ENCODE measurements around the gene CRYBA2.

Gene CRYBA2

GRCh38 chr2:218953366-218953954, 39.8 kb downstream of the CRYBA2 start:
- Histone ChIP-seq H3K4me3 (no peak overlapping the region), H3K9ac (ENCODE audit: insufficient read length) (no peak overlapping the region), H3K27ac (no peak overlapping the region), H3K9me3 (ENCODE audit: low read depth, low read length) (no peaks in the 10 kb centered on the region), H3K36me3 (ENCODE audit: insufficient read depth, low read length) (no peaks in the 10 kb centered on the region)
- TF ChIP-seq POLR2AphosphoS5 (IDR thresholded peaks at IDR 0.05; ENCODE audit: borderline replicate concordance, low read depth, low read length) (no peak), EZH2 (IDR thresholded peaks at IDR 0.05) (no peak), FOXP2 (optimal IDR thresholded peaks at IDR 0.05; ENCODE audit: control extremely low read depth, extremely low read length, insufficient read depth) (no peak)
- no peak for DNase-seq (ENCODE audit: low read depth, low spot score)

- H3K36me3 ChIP-seq (ENCODE audit: insufficient read depth, low read length), result no peaks in the 10 kb centered on the region
- no peak overlapping the region for H3K9ac ChIP-seq (ENCODE audit: insufficient read length)
- no peak for DNase-seq (ENCODE audit: low read depth, low spot score)
- H3K9me3 ChIP-seq (ENCODE audit: low read depth, low read length), result no peaks in the 10 kb centered on the region
- TF ChIP-seq EZH2 (IDR thresholded peaks at IDR 0.05), result no peak
- TF ChIP-seq POLR2AphosphoS5 (IDR thresholded peaks at IDR 0.05; ENCODE audit: borderline replicate concordance, low read depth, low read length), result no peak
- TF ChIP-seq FOXP2 (optimal IDR thresholded peaks at IDR 0.05; ENCODE audit: control extremely low read depth, extremely low read length, insufficient read depth), result no peak
- H3K4me3 ChIP-seq, result no peak overlapping the region
- H3K27ac ChIP-seq, result no peak overlapping the region
Measured at GRCh38 chr2:218952160-218952559, 41.1 kb downstream of the CRYBA2 start.

GRCh38 chr2:218946621-218947020, 46.6 kb downstream of the CRYBA2 start:
- no peak for DNase-seq (ENCODE audit: low read depth, low spot score)
- Histone ChIP-seq H3K9me3 (ENCODE audit: low read depth, low read length) (no peaks in the 10 kb centered on the region), H3K36me3 (ENCODE audit: insufficient read depth, low read length) (no peaks in the 10 kb centered on the region), H3K9ac (ENCODE audit: insufficient read length) (no peak overlapping the region), H3K4me3 (no peak overlapping the region), H3K27ac (no peak overlapping the region)
- no peak for TF ChIP-seq POLR2AphosphoS5 (IDR thresholded peaks at IDR 0.05; ENCODE audit: borderline replicate concordance, low read depth, low read length)
- TF ChIP-seq EZH2 (IDR thresholded peaks at IDR 0.05), result no peak

- TF ChIP-seq POLR2AphosphoS5 (IDR thresholded peaks at IDR 0.05; ENCODE audit: borderline replicate concordance, low read depth, low read length) (no peak), FOXP2 (optimal IDR thresholded peaks at IDR 0.05; ENCODE audit: control extremely low read depth, extremely low read length, insufficient read depth) (no peak), EZH2 (IDR thresholded peaks at IDR 0.05) (no peak)
- DNase-seq (ENCODE audit: low read depth, low spot score), result no peak
- Histone ChIP-seq H3K36me3 (ENCODE audit: insufficient read depth, low read length) (no peaks in the 10 kb centered on the region), H3K27ac (no peak overlapping the region), H3K4me3 (no peak overlapping the region), H3K9me3 (ENCODE audit: low read depth, low read length) (no peaks in the 10 kb centered on the region), H3K9ac (ENCODE audit: insufficient read length) (no peak overlapping the region)
Measured at GRCh38 chr2:218944759-218945404, 48.3 kb downstream of the CRYBA2 start.
